Peyer's patch (tissue), 4 donors: Measurements from ENCODE around the gene SELENOH.

Experiments used
- POLR2A ChIP-seq, 2 donors: fragments of 450-650 bp; IDR thresholded peaks; one replicate each; pipeline ENCODE4 v1.5.1; 2017; ENCODE audit warnings: antibody characterized with exemption in 2 of 2, mild to moderate bottlenecking in 2 of 2, moderate library complexity in 2 of 2
- TF ChIP-seq, protein P1 (sequence below), 6 experiments: fragments of 450-650 bp in 4 of 6; fragments of 200-600 bp in 2 of 6; sonication (generic) in 1 of 6; IDR thresholded peaks; one replicate each; pipeline ENCODE4 v1.5.1; 2017 to 2019; ENCODE audit warnings: antibody characterized with exemption in 6 of 6, mild to moderate bottlenecking in 3 of 6, moderate library complexity in 1 of 6

DNA sequence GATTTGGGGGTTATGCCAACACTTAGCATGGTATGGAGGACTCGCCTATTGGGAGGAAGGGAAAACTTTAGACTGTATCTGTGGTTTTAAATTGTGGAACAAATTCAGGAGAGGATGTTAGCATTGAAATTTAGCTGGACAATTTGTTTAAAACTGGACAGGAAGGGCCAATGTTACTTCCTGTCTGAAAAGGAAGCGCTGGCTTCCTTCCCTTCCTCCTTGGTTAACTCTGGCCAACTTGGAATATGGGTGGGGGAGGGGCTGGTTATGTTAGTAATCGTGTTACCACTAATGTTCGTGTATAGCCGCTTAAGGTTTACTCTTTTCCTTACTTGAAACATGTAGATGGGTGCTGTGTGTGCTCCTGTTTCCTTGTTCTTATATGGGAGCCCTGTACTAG, 34.2 kb downstream of the SELENOH start:
- TF ChIP-seq, protein P1, sequence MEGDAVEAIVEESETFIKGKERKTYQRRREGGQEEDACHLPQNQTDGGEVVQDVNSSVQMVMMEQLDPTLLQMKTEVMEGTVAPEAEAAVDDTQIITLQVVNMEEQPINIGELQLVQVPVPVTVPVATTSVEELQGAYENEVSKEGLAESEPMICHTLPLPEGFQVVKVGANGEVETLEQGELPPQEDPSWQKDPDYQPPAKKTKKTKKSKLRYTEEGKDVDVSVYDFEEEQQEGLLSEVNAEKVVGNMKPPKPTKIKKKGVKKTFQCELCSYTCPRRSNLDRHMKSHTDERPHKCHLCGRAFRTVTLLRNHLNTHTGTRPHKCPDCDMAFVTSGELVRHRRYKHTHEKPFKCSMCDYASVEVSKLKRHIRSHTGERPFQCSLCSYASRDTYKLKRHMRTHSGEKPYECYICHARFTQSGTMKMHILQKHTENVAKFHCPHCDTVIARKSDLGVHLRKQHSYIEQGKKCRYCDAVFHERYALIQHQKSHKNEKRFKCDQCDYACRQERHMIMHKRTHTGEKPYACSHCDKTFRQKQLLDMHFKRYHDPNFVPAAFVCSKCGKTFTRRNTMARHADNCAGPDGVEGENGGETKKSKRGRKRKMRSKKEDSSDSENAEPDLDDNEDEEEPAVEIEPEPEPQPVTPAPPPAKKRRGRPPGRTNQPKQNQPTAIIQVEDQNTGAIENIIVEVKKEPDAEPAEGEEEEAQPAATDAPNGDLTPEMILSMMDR (IDR thresholded peaks at IDR 0.05), result no peak
- no peak for TF ChIP-seq POLR2A (IDR thresholded peaks at IDR 0.05)
